KOPT-K1 (cell line): ENCODE results near the gene HRAS.
"Not testable (repeated sequence)": the region's sequence is repeated elsewhere in the genome, so short reads cannot be mapped to it uniquely, and the experiment has no call there.

Experiments
- H3K27ac ChIP-seq: fragments of 200-600 bp; sonication (generic); 2 replicates; pipeline ENCODE4 v1.5.1; 2016; ENCODE audit warnings: antibody characterized with exemption, mild to moderate bottlenecking, low read depth, low read length; ENCODE audit not compliant: poor library complexity, severe bottlenecking
- H3K36me3 ChIP-seq: fragments of 200-600 bp; sonication (generic); 2 replicates; pipeline ENCODE4 v1.5.1; 2017; ENCODE audit warnings: antibody characterized with exemption, mild to moderate bottlenecking, low read length, moderate library complexity; ENCODE audit not compliant: insufficient read depth
- H3K9me3 ChIP-seq: fragments of 200-600 bp; sonication (generic); 2 replicates; pipeline ENCODE4 v1.5.1; 2017; ENCODE audit warnings: antibody characterized with exemption, low read length, mild to moderate bottlenecking; ENCODE audit not compliant: insufficient read depth, poor library complexity, severe bottlenecking

Gene HRAS

DNA sequence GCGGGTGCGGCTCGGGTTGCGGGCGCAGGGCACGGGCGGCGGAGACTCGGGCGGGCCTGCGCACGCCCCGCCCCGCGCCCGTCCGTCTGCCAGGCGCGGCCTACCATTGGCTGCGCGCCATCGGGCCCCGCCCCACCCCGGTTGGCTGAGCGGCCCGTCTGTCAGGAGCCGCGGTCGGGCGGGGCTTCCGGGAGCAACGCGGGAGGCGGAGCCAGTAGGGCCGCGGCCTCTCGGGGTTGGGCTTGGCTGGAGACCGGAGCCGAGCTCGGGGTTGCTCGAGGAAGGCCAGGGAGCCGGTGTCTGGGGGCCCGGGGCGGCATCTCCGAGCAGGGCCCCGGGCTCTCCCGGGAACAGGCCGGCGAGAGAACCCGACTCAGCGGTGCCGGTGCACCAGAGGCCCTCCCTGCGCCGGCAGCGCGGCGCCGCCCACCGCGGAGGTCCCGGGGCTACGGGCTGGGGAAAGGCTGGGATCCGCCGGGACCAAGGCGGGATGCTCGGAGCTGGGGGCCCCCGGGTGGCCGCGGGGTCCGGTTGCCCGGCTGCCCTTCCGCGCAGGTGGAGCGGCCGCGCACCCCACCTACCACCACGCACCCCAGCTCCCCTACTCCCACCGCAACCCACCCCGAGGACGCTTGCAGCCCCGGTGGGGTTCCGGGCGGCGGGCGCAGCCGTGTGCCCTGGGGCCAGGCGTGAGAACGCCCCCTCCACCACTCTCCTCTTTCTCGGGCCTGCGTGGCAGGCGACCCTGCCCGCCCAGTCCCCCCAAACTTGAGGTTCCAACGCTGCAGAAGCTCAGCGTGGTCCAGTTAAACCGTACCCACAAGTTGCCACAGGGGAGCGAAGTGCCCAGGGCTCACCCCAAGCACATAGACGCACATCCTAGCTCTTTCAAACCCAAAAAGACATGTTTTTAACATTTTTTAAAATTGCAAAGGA lies at the start of gene HRAS:
TSS of gene HRAS (minus strand) at position 58 of the 936 bp plus-strand sequence.
- Histone ChIP-seq H3K27ac (peak within 1 kb of the TSS; percentile 72), H3K9me3 (no peaks in the 10 kb centered on the region)

DNA sequence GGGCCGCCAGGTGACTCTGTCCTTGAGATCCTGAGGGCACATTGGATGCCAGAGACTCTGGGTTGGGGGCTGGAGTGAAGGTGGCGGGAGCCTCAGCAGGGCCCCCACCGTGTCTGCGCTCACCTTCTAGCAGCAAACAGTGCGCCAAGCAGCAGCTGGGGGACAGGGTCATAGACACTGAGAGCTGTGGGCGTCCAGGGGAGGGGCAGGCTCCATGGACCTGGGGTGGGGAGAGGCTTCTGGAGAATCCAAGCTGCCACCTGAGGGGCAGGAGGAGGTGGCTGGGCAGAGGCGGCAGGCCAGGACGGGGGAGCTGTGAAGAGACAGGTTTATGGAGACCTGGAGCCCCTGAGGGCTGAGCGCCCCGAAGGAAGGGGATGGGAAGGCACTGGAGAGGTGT lies 48.9 kb upstream of the HRAS start:
- no peak overlapping the region for H3K27ac ChIP-seq
- peaks cover 89% of the 10 kb centered on the region for H3K36me3 ChIP-seq
- H3K9me3 ChIP-seq = no peaks in the 10 kb centered on the region

More for the DNA sequence above, at the start of gene HRAS:
- peaks cover 24% of the 10 kb centered on the region for H3K36me3 ChIP-seq

DNA sequence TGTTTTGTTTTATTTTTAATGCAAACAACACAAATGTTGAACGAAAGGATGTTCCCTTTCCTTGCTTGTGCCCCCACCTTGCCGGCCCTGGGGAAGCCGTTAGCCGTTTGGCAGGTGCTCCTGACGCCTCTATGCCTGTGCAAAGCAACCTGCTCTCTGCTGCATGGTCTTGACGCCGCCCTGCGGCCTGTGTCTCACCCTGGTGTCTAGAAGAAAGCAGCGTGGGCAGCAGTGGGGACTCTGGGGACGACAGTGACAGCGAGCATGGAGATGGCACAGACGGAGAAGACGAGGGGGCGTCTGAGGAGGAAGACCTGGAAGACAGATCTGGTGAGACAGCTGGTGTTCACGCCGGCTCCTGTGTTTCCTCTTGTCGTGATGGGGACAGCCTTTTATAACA lies 46.4 kb upstream of the HRAS start:
- Histone ChIP-seq H3K9me3 (no peaks in the 10 kb centered on the region), H3K36me3 (peaks cover 69% of the 10 kb centered on the region), H3K27ac (no peak overlapping the region)

DNA sequence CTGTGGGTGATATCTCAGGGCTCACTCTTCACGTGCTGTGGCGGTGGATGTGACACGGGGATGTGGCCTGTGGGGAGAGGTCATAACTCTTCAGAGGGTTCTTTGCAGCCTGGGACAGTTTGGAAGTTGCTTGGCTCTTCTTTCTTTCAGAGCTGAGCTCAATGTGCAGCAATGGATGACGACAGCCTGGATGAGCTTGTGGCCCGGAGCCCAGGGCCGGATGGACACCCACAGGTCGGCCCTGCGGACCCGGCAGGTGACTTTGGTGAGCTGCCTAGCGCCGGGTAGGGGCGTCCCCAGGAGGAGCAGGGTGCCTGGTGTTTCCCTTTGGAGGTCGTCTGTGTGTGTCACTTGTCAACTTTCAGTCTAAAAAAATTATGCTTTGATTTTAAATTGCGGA lies 46.0 kb upstream of the HRAS start:
- no peak overlapping the region for H3K27ac ChIP-seq
- H3K36me3 ChIP-seq = peaks cover 64% of the 10 kb centered on the region
- H3K9me3 ChIP-seq = no peaks in the 10 kb centered on the region

DNA sequence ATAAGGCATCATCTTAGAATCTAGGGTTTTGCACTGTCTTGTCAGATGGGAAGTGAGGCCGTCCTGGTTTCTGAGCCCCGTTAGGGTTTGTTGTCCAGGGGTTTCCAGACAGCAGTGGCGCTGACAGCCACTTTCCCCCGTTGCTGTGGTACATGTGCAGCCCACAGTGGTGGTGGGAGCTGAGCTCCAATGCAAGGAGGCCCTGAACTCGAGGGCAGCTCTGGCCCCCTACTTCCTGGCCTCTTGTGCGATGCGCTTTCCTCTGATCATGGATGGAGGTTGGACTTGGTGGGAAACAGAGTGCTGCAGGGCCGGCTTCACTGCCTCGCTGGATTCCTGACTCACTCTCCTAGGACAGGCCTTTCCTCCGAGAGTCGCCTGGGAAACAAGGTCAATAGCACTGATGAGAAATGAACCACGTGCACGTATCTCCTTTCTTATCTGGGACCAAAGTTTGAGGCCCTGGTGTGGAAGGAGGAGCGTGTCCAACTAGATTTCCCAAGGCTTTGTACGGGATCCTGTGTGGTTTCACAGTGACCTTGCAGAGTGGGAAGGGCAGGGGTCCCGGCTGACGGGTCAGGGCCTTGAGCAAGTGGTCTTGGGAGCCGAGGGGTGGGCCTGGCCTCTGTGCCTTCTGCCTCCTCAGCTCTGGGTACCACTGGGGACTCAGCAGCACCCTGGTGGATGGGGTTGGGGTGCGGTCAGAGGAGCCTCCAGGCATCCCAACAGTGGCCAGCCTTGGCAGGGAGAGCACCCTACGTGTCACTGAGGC lies 44.6 kb upstream of the HRAS start:
- no peaks in the 10 kb centered on the region for H3K9me3 ChIP-seq
- peaks cover 54% of the 10 kb centered on the region for H3K36me3 ChIP-seq
- H3K27ac ChIP-seq = peak overlapping the region; percentile 97

DNA sequence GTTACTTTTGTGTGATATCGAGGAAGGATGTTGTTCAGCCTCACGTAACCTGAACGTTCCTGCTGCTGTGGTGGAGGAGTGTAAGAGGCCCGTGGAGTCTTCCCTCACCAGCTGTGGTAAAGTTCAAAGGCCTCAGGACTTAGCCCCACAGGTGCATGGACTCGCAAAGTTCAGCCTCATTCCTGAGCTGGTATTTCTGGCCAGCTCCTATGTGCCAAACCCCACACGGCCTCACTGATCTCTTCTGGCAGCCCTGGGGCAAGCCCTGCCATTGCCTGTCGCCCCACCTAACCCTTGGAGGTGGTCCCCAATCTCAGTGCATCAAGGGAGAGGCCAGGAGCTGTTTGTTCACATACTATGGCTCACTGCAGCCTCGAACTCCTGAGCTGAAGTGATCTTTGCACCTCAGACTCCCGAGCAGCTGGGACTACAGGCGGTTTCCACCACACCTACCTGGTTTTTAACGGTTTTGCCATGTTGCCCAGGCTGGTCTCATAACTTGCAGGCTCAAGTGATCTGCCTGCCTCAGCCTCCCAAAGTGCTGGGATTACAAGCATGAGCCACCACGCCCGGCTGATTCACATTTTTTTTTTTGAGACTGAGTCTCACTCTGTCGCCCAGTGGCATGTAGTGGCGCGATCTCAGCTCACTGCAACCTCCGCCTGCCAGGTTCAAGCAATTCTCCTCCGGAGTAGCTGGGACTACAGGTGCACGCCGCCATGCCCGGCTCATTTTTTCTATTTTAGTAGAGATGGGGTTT lies 43.1 kb upstream of the HRAS start:
- no peaks in the 10 kb centered on the region for H3K9me3 ChIP-seq

DNA sequence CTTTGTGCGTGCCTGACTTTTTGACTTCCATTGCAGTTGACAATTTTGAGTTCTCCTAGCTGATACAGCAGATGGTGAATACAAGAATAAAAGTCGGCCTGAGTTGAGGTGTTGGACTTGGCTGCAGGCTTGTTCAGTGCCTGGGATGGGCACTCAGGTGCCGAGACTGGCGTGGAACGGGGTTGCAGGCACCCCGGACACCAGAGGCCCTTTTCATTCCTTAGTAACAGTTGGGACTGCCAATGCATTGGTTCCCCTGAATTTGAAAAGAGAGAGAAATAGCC lies 42.2 kb upstream of the HRAS start:
- Histone ChIP-seq H3K27ac (peak overlapping the region; percentile 97), H3K36me3 (peaks cover 30% of the 10 kb centered on the region)

More for the DNA sequence above, 43.1 kb upstream of the HRAS start:
- Histone ChIP-seq H3K27ac (peak overlapping the region; percentile 97), H3K36me3 (peaks cover 38% of the 10 kb centered on the region)

DNA sequence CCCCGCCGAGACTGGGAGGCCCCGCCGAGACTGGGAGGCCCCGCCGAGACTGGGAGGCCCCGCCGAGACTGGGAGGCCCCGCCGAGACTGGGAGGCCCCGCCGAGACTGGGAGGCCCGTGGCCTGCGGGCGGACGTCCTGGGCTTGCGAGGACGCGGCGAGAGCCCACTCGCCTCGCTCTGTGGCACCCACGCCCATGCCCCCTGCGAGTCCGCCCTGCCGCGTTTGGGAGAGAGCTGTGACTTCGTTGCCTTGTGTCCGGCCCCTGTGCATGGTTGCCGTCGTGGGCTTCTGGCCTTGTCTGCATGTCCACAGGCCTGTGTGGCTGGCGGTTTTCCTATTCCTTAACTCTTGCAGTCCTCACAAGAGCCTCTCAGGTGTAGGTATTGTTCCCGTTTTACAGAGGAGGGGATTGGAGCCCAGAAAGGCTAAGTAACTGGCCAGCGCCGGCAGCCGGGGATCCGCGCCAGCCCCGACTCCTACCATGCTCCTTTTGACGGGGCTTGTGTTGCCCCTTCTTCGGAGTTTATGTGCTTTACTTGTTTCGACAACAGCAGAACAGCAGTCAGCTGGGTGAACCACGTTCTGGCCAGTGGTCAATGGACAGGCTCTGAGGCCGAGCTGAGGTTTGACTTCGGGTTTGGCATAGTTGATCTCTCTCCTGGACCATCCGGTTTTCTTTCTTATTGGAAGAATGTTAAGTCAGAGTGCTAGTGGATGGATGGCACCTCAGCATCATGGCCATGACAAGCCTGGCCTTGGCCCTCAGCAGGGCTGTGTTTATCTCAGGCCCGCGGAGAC lies 41.6 kb upstream of the HRAS start:
- H3K27ac ChIP-seq = peak overlapping the region; percentile 97
- no peaks in the 10 kb centered on the region for H3K9me3 ChIP-seq
- H3K36me3 ChIP-seq = peaks cover 26% of the 10 kb centered on the region

More for the DNA sequence above, 42.2 kb upstream of the HRAS start:
- no peaks in the 10 kb centered on the region for H3K9me3 ChIP-seq

DNA sequence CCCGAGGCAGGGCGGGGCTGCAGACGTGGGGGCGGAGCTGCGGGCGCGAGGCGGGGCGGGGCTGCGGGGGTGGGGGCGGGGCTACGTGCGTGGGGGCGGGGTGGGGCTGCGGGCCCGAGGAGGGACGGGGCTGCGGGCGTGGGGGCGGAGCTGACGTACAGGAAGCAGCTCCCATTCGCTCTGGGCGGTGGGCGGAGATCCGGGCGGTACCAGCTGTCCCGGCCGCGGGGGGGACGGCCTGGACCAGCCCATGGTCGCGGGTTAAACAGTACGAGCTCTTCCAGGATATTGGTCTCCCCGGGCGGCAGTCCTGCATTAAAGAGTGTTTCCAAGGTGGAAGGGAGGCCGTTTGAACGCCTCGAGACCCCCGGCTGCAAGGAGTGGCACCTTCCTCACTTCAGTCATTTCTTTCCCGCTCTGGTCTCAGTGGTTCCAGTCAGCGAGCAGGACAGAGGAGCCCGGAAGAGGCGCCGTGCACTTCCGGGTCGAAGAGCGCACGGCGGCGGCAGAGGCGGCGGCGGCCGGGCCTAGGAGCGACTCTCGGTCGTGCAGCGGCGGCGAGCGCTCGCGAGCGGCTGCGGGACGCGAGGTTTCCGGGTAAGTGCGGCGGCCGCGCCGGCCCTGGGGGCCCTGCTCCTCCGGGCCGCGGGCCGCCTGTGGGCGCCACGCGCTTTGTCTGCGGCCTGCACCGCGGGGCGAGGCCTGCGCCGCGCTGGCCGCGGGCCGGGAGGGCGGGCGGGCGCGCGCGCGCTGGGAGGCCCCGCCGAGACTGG lies 40.8 kb upstream of the HRAS start, which contains the start of gene PHRF1:
TSS of gene PHRF1 (plus strand) at position 475 of the 773 bp plus-strand sequence. CDS start 5,043 bp downstream, outside the sequence.
- peak within 1 kb of the TSS; percentile 97 for H3K27ac ChIP-seq

DNA sequence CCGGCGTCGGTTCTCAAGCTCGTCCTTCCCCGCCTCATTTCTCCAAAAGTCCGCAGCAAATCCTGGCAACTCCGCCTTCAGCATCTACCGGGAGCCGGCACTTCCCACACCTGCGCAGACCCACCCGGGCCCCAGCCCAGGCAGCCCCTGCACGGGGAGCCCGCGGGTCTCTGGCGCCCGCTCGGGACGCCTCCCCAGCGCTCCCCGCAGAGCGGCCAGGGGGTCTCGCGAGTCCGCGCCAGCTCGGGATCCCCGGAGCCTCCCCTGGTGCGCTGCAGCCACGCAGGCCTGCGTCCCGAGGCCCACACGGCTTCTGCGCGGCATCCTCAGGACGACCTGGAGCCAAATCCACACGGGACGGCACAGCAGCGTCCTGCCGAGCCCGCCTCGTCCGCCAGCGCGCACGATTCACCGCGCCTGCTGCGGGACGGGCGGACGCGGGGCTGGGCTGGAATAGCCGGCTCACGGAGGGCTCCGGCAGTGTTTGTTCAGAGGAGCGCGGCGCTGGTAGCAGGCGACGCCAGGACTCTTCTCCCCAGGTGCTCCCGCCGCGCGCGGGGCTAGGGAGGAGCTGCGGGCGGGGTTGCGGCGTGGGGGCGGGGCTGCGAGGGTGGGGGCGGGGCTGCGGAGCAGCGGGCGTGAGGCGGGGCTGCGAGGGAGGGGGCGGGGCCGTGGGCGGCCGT lies 40.1 kb upstream of the HRAS start:
- Histone ChIP-seq H3K36me3 (peaks cover 15% of the 10 kb centered on the region; the same call in 1 of the 2 replicates), H3K9me3 (no peaks in the 10 kb centered on the region), H3K27ac (peak overlapping the region; percentile 35)

More for the DNA sequence above, 40.8 kb upstream of the HRAS start, which contains the start of gene PHRF1:
- H3K36me3 ChIP-seq = peaks cover 17% of the 10 kb centered on the region; the same call in 1 of the 2 replicates
- no peaks in the 10 kb centered on the region for H3K9me3 ChIP-seq

DNA sequence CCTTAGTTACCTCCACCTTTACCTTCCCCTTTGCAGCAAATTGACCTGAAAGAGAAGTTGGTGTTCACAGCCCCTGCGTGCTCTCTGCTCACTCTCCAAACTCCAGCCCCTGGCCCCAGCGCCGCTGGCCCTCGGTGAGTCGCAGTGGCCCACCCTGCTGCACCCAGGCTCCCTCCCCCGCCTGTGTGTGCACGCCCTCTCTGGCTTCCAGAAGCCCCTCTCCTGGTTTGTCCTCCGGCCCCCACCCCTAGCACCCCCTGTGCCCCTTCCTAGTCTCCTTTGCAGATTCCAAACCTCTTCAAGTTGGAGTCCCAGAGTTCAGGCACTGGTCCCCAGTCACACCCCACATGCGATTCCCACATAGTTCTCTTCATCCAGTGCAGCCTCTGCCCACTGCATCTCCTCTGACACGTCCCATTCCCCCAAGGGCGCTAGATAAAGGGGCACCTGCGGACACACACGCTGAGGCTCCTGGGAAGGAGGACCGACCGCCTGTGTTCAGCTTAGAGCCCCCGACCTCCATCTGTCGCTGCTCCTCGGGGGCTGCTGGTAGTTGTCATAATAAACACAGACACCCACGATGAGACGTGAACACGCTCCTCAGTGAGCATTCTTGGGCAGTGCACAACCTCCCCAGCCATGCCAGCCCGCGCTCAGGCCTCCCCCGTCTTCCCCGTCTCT lies 39.4 kb upstream of the HRAS start:
- no peak overlapping the region for H3K27ac ChIP-seq
- H3K36me3 ChIP-seq = peaks cover 10% of the 10 kb centered on the region; the same call in 1 of the 2 replicates
- no peaks in the 10 kb centered on the region for H3K9me3 ChIP-seq

DNA sequence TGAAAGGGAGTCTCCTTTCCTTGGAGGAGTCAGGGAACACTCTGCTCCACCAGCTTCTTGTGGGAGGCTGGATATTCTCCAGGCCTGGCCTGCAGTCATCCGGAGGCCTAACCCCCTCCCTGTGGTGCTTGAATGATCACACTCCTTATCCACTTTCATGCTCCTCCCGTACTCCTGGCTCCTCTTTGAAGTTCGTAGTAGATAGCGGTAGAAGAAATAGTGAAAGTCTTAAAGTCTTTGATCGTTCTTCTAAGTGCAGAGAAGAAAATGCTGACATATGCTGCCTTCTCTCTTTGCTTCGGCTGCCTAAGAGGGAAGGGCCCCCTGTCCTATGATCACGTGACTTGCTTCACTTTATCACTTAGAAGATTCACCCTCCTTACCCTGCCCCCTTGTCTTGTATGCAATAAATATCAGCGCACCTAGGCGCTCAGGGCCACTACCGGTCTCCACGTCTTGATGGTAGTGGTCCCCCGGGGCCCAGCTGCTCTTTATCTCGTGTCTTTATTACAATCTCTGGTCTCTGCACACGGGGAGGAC lies 38.7 kb upstream of the HRAS start:
- H3K27ac ChIP-seq, H3K9me3 ChIP-seq, H3K36me3 ChIP-seq: not testable (repeated sequence)
